ENCODE results near the gene CAPN7.

DNA sequence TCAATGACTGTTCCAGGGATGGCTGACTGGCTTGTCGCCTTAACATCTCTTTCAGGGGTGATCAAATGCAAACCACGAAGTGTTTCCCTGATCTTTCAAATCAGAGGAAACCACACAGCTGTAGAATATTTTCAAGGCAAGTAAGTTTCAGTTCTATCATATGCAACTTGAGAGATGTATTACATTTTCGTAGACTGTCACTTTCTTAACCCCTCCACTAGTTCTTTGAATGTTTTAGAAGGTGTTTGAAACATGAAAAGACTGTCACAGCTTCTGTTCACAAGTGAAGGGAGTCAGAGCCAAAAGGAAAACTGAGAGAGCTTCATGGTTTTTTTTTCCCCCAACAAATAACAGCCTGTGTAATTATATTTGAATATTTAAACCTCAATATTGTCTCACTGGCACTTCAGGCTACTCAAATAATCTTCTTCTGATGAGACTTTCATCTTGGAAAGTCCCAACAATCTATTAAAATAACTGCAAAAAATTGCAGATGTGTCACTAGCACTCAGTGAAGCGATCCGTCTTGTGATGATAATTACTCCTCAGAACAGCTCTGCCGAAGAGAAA is 25.9 kb upstream of the CAPN7 start:
- TF ChIP-seq, protein P1, sequence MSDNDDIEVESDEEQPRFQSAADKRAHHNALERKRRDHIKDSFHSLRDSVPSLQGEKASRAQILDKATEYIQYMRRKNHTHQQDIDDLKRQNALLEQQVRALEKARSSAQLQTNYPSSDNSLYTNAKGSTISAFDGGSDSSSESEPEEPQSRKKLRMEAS (IDR thresholded peaks at IDR 0.05): no peak
- TF ChIP-seq EP300 (IDR thresholded peaks at IDR 0.05; ENCODE audit: borderline replicate concordance) (no peak), FOXM1 (IDR thresholded peaks at IDR 0.05; ENCODE audit: borderline replicate concordance, low read depth) (no peak), CEBPB (IDR thresholded peaks at IDR 0.05) (no peak), YY1 (IDR thresholded peaks at IDR 0.05; ENCODE audit: low read depth) (no peak), TEAD4 (IDR thresholded peaks at IDR 0.05) (no peak), TCF12 (IDR thresholded peaks at IDR 0.05; ENCODE audit: low read depth) (no peak)
- TF ChIP-seq, protein P2, sequence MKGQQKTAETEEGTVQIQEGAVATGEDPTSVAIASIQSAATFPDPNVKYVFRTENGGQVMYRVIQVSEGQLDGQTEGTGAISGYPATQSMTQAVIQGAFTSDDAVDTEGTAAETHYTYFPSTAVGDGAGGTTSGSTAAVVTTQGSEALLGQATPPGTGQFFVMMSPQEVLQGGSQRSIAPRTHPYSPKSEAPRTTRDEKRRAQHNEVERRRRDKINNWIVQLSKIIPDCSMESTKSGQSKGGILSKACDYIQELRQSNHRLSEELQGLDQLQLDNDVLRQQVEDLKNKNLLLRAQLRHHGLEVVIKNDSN (IDR thresholded peaks at IDR 0.05): no peak

All from Ishikawa (cell line).